Esophagus muscularis mucosa (tissue), 3 donors: ENCODE measurements around the gene PRELID1.

Experiments
- POLR2A ChIP-seq: fragments of 450-650 bp; IDR thresholded peaks from one replicate; pipeline ENCODE4 v1.6.1; 2017; ENCODE audit warnings: antibody characterized with exemption, moderate library complexity, mild to moderate bottlenecking, low read depth
- POLR2AphosphoS5 ChIP-seq, 2 donors: sonication (generic); formaldehyde crosslinking; IDR thresholded peaks; one replicate each; pipeline ENCODE4 v1.6.1; 2017; ENCODE audit warnings: antibody characterized with exemption in 2 of 2
- TF ChIP-seq, protein P1 (sequence below), 3 experiments: fragments of 200-600 bp in 2 of 3; fragments of 450-650 bp in 1 of 3; sonication (generic) in 2 of 3; IDR thresholded peaks; one replicate each; pipeline ENCODE4 v1.5.1; 2017 to 2019; ENCODE audit warnings: antibody characterized with exemption in 3 of 3, mild to moderate bottlenecking in 2 of 3, moderate library complexity in 1 of 3

- TF ChIP-seq POLR2A = no peak
- TF ChIP-seq POLR2AphosphoS5 (IDR thresholded peaks at IDR 0.05) = no peak
- TF ChIP-seq, protein P1, sequence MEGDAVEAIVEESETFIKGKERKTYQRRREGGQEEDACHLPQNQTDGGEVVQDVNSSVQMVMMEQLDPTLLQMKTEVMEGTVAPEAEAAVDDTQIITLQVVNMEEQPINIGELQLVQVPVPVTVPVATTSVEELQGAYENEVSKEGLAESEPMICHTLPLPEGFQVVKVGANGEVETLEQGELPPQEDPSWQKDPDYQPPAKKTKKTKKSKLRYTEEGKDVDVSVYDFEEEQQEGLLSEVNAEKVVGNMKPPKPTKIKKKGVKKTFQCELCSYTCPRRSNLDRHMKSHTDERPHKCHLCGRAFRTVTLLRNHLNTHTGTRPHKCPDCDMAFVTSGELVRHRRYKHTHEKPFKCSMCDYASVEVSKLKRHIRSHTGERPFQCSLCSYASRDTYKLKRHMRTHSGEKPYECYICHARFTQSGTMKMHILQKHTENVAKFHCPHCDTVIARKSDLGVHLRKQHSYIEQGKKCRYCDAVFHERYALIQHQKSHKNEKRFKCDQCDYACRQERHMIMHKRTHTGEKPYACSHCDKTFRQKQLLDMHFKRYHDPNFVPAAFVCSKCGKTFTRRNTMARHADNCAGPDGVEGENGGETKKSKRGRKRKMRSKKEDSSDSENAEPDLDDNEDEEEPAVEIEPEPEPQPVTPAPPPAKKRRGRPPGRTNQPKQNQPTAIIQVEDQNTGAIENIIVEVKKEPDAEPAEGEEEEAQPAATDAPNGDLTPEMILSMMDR (IDR thresholded peaks at IDR 0.05) = no peak
Measured at GRCh38 chr5:177347699-177348098, 44.1 kb downstream of the PRELID1 start.
